ENCODE measurements around the gene TUBB4A. TPM values are rescaled to one million over a fixed set of nuclear protein-coding genes. Genes with fewer than 3 reads are reported as not detected.

The TUBB4A gene
- total RNA-seq, 1 experiment from 2014 or later = 20.3 TPM

- Histone ChIP-seq H2AK5ac (ENCODE audit: insufficient read length, low read length) (no peak overlapping the region), H3T11ph (ENCODE audit: low read length) (no peak overlapping the region), H3K14ac (ENCODE audit: insufficient read depth, low read length) (no peak overlapping the region), H3K4me1 (ENCODE audit: insufficient read depth, low read length) (no peaks in the 10 kb centered on the region), H3K23ac (ENCODE audit: insufficient read length, low read depth, low read length) (no peak overlapping the region), H3K4me2 (ENCODE audit: insufficient read depth, insufficient read length, low read length) (no peak overlapping the region), H4K91ac (ENCODE audit: insufficient read length, low read depth, low read length) (no peak overlapping the region), H2BK5ac (ENCODE audit: insufficient read length, low read length) (no peak overlapping the region), H2BK20ac (ENCODE audit: low read depth, low read length, poor library complexity, severe bottlenecking) (no peak overlapping the region), H3K79me1 (ENCODE audit: insufficient read depth, low read depth, low read length, poor library complexity, severe bottlenecking) (no peaks in the 10 kb centered on the region), H3K9ac (ENCODE audit: extremely low read depth, insufficient read length, low read length) (no peak overlapping the region), H3K27ac (ENCODE audit: insufficient read length, low read depth, low read length) (no peak overlapping the region), H2BK15ac (ENCODE audit: low read depth, low read length) (no peak overlapping the region), H4K5ac (ENCODE audit: insufficient read length, low read depth, low read length) (no peak overlapping the region), H2BK12ac (ENCODE audit: insufficient read length, low read depth, low read length) (no peak overlapping the region), H4K20me1 (ENCODE audit: control insufficient read depth, insufficient read depth, insufficient read length) (no peaks in the 10 kb centered on the region), H3K18ac (ENCODE audit: insufficient read length, low read depth, low read length) (no peak overlapping the region), H2AFZ (ENCODE audit: low read length) (no peak overlapping the region), H3K4ac (ENCODE audit: low read depth, low read length) (no peak overlapping the region), H2BK120ac (ENCODE audit: low read depth, low read length, poor library complexity, severe bottlenecking) (no peak overlapping the region), H4K8ac (replicated peaks; ENCODE audit: insufficient read length, low read depth, low read length) (no peak overlapping the region), H3K79me2 (ENCODE audit: insufficient read depth, low read length) (no peaks in the 10 kb centered on the region), H3K27me3 (ENCODE audit: insufficient read depth, low read length) (no peaks in the 10 kb centered on the region), H3K23me2 (ENCODE audit: insufficient read length, low read depth, low read length, poor library complexity, severe bottlenecking) (no peaks in the 10 kb centered on the region), H3K9me3 (ENCODE audit: control insufficient read depth, low read depth, low read length) (peaks cover 8% of the 10 kb centered on the region), H3K56ac (ENCODE audit: insufficient read length, low read depth, low read length) (no peak overlapping the region)
- Mint-ChIP-seq H3K4me1 (no peaks in the 10 kb centered on the region), H3K9me3 (peaks cover 6 to 7% of the 10 kb centered on the region in 2 experiments; a peak in 4 of 5 replicates), H3K36me3 (ENCODE audit: insufficient read depth in 1 of 3, low read depth in 3 of 3) (peaks cover 31 to 53% (median 48%) of the 10 kb centered on the region in 3 experiments), H3K27ac (no peak overlapping the region), H3K27me3 (ENCODE audit: low read depth) (no peaks in the 10 kb centered on the region), H3K4me3 (no peak overlapping the region)
- WGBS (ENCODE audit: extremely low coverage, insufficient read length, low lambda C conversion rate) = no CpG with 5 or more reads among the region's 19 CpGs
- TF ChIP-seq CTCF (conservative IDR thresholded peaks at IDR 0.05) = no peak
- no peak for DNase-seq
Measured at GRCh38 chr19:6452223-6452614, 49.9 kb downstream of the TUBB4A start.

Measured in H9 (cell line).